ENCODE results near the gene AGAP3.

The AGAP3 gene

DNA sequence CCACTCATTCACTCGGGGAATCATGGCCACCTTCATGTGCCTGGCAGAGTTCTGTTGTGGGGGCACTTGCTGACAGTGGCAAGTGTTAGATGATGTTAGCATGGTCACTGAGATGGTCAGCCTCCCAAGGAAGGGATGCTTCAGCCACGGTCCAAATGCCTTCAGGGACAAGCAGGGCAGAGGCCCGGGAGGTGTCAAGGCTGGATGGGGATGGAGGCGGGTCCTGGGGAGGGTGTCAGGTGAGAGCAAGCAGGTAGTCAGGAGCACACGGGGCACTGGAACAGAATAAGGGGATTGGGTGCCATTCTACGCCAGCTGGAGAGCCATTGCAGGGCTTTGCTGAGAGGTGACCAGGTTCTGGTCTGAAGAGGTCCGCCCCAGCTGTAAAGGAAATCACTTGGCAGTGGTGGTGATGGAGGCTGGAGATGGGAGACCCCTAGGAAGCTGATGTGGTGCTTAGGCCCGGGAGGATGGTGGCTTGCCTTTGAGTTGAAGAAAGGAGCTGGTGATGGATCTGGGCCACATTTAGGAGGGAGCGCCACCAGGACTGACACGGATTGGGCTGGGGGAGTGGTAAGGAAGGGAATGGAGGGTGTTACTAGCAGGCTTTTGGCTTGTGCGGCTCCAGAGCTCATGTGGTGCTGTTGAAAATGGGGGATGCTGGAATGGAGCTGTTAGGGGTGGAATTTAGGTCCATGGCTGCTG lies 24.1 kb downstream of the AGAP3 start:
- DNase-seq (ENCODE audit: low read depth), result no peak

GRCh38 chr7:151110941-151111645 lies 24.8 kb downstream of the AGAP3 start:
- peak; percentile 61 for DNase-seq (ENCODE audit: low read depth)

GRCh38 chr7:151113344-151114150 lies 27.3 kb downstream of the AGAP3 start:
- no peak for DNase-seq (ENCODE audit: low read depth)

DNA sequence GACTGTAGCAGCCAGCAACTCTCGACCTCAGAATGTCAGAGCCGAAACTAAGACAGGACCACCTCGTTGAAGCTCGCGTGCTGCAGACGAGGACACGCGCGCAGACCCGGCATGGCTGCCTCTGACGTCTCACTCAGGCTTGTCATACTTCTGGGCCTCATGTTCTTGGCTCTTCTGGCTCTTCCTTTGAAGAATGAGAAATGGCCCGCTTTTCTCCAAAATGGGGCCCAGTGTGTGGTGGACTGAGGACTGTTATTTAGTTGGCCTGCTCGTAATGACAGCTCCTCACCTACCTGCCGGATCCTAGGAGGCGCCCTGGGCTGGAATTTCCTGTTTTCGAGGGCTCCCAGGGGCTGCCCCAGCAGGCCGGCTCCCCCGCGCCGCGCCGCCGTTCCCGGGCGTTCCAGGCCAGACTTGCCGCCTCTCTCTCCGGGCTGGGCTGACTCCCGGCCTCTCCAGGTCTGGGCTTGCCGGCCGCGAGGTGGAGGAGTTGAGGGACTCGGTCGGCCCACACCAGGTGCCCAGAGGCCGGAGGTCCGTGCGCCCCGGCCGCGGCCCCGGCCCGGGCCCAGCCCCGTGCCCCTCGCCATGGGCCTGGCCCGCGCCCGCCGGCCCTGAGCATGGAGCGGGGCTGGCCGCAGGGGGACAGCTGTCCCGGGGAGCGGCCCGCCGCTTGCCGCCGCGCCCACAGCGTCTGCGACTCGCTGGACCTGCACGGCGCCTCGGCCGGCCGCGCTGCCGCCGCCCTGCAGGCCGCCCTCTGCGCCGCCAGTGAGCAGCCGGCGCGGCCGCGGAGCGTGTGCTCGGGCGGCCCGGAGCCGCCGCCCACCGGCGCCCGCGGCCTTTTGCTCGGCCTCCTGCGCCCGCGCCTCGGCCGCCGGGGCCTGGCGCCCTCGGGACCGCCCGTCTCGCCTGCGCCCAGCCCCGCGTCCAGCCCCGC lies 28.1 kb downstream of the AGAP3 start:
- DNase-seq (ENCODE audit: low read depth), result no peak

- peak; percentile 20 for DNase-seq (ENCODE audit: low read depth)
Measured at GRCh38 chr7:151115121-151115835, 29.0 kb downstream of the AGAP3 start.

DNA sequence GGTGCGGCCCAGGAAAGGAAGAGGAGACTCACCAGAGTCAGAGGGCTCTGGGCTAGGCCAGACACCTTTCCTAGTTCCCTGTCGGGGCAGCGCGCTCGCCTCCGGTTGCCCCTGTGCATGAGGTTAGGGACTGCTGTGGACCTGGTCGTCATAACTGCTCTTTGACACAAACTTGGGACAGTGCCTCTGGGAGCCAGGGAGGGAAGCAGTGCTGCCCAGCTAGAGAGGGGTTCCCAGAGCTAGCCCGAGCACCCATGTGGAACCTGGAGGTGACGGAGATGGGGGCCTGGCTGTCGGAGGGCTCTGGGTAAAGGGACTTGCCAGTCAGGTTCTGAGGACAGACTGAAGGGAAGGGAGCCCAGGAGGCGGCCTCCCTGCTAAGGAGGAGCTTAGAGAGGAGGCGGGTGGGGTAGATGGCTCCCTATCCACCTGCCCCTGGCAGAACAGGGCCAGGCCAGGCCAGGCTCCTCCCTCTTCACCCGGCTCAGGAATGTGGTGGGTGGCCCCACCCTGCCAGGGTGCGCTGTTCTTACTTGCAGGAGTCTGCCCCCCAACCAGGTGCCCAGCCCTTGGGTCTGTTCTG lies 29.7 kb downstream of the AGAP3 start:
- no peak for DNase-seq (ENCODE audit: low read depth)

- no peak for DNase-seq (ENCODE audit: low read depth)
Measured at GRCh38 chr7:151116603-151117440, 30.5 kb downstream of the AGAP3 start.

DNA sequence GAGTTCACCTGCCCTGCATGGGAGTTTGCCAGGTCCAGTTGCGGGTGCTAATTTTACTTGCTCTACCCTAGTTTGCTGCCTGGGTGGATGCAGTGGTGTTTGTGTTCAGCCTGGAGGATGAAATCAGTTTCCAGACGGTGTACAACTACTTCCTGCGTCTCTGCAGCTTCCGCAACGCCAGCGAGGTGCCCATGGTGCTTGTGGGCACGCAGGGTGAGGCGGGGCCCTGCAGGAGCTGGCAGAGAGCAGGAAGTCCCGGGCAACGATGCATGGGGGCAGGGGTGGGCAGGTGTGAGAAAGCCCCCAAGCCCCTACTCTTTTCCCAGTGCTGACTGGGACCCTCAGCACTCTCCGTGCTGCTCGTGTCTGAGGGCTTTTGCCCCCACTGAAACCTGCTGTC lies 31.3 kb downstream of the AGAP3 start:
- no peak for DNase-seq (ENCODE audit: low read depth)

DNA sequence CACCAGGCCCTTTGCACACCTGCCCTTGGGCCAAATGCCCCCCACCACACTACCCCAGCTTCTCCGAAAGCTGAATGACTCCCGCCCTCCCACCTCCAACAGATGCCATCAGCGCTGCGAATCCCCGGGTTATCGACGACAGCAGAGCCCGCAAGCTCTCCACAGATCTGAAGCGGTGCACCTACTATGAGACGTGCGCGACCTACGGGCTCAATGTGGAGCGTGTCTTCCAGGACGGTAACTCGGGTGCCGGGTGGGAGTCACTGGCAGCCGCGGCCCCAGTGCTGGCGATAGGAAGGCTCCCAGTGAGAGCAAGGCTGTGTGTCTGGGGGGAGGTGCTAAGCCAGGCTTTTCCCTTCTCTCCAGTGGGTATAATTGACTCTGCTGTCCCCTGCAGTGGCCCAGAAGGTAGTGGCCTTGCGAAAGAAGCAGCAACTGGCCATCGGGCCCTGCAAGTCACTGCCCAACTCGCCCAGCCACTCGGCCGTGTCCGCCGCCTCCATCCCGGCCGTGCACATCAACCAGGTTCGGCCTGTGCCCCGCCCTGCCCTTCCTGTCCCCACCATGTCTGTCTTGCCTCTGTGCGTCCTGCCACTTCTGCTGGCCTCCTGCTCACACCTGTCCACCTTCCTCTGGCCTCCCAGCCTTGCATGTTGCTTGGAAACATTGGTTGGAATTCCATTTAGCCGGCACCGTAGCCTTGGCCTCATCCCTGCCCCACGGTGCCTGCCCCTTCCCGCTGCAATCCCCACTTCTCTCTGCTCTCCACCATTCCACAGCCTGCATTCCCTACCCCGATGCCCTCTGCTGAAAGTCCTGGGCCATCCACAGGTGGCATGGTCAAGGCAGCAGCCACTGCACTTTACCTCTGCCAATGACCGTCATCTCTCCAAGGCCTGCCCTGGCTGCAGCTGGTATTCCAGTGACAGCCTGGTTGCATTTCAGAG lies 32.1 kb downstream of the AGAP3 start:
- DNase-seq (ENCODE audit: low read depth), result no peak

GRCh38 chr7:151119055-151119415 lies 32.8 kb downstream of the AGAP3 start:
- DNase-seq (ENCODE audit: low read depth), result no peak

DNA sequence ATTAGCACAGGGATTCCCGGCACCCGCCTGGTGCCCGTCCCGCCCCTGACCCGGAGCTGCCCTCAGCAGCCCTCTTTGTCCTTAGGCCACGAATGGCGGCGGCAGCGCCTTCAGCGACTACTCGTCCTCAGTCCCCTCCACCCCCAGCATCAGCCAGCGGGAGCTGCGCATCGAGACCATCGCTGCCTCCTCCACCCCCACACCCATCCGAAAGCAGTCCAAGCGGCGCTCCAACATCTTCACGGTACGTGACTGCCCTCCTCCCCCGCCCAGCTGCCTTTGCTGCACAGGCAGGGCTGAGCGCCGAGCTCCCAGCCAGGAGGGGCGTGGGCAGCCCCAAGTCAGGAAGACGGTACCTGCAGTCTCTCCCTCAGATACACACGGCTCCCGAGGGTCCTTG lies 33.6 kb downstream of the AGAP3 start:
- DNase-seq (ENCODE audit: low read depth), result no peak

GRCh38 chr7:151120896-151121295 lies 34.6 kb downstream of the AGAP3 start:
- no peak for DNase-seq (ENCODE audit: low read depth)

GRCh38 chr7:151121380-151122170 lies 35.3 kb downstream of the AGAP3 start:
- no peak for DNase-seq (ENCODE audit: low read depth)

- DNase-seq (ENCODE audit: low read depth), result no peak
Measured at GRCh38 chr7:151122276-151122675, 36.0 kb downstream of the AGAP3 start.

DNA sequence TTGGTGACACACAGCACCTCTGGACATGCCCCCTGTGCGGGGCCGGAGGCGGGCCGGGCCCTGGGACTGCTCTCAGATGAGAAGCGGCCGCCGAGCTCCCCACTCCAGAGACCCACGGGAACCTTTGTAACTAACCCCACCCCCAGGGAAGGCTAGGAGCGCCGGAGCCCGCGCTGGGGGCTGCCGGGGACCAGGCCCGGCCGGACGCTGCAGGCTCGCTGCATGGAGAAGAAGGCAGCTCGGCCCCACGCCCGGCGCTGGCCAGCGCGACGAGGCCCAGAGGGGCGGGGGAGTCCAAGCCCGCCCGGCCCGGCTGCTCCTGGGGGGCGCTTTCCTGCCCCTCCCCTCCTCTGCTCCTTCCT lies 36.5 kb downstream of the AGAP3 start:
- no peak for DNase-seq (ENCODE audit: low read depth)

DNA sequence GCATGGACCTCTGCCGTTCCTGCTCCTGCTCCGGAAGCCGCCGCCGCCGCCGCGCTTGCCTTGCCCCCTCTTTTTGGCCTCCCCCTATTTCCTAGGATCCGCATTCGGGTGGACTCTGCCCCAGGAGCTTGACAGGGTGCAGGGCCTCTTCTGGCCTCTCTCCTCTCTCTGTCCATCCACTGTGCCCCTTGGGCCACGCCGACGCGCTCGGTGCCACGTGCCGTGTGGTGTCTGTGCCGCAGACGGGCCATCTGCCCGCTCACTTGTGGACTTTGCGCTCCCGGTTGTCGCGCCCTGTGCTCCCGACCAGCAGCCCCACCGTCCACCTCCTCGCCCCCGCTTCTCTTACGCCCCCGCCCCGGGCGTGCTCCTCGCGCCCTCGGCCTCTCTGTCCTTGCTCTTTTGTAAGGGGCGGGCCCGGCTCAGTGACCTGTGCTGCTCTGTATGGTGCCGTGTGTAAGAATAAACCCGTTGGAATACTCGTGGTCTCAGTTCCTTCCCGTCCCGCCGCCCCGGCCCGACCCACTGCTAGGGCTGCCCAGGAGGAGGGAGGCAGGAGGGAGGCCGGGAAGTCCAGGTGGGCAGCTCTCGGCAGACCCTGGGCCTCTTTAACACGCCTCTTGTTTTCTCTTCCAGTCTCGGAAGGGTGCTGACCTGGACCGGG lies 37.0 kb downstream of the AGAP3 start:
- DNase-seq (ENCODE audit: low read depth), result no peak

- peak; percentile 67 for DNase-seq (ENCODE audit: low read depth)
Measured at GRCh38 chr7:151123822-151124464, 37.7 kb downstream of the AGAP3 start.

Data from stimulated activated CD8-positive, alpha-beta memory T cell treated with anti-CD3 and anti-CD28 coated beads, Interleukin-4, amount 100 ng/mL, for 24 hours (primary cell).